Uterus (tissue), 2 donors: ENCODE measurements around the gene FAM185A.

Experiments
- CTCF ChIP-seq, 4 experiments: fragments of 200-600 bp in 2 of 4; fragments of 450-650 bp in 2 of 4; sonication (generic) in 2 of 4; IDR thresholded peaks; one replicate each; pipeline ENCODE4 v1.5.1; 2016 to 2019; ENCODE audit warnings: antibody characterized with exemption in 4 of 4, mild to moderate bottlenecking in 2 of 4, moderate library complexity in 1 of 4
- POLR2A ChIP-seq, 2 donors: fragments of 450-650 bp; IDR thresholded peaks; one replicate each; pipeline ENCODE4 v1.6.1; 2016; ENCODE audit warnings: antibody characterized with exemption in 2 of 2, mild to moderate bottlenecking in 1 of 2, moderate library complexity in 1 of 2

GRCh38 chr7:102813191-102814024 lies 64.6 kb downstream of the FAM185A start:
- TF ChIP-seq CTCF (IDR thresholded peaks at IDR 0.05) (no peak), POLR2A (IDR thresholded peaks at IDR 0.05) (no peak)
